G401 (cell line): ENCODE results near the gene ZFYVE28. TPM values are rescaled to one million over a fixed set of nuclear protein-coding genes. Genes with fewer than 3 reads are reported as not detected.
"Not testable (repeated sequence)": the region's sequence is repeated elsewhere in the genome, so short reads cannot be mapped to it uniquely, and the experiment has no call there.

Experiments
- DNase-seq: peaks from one replicate; pipeline ENCODE4 v3.0.0-alpha.2; 2015; ENCODE audit warnings: low spot score
- in situ Hi-C: cut with HindIII; loops from 2 replicates; pipeline ENCODE4 v1.10.0; 2016; ENCODE audit warnings: low sequenced_read_pairs, mixed read lengths
- total RNA-seq: library from RNA; depleted of rRNA; stranded (reverse); fragments of >200 nt; shearing (Covaris generic); gene quantifications from 2 replicates; pipeline ENCODE4 v1.2.3, GENCODE V29; 2014

ZFYVE28 gene
- total RNA-seq, 1 experiment from 2014 or later, result 11.4 TPM

DNA sequence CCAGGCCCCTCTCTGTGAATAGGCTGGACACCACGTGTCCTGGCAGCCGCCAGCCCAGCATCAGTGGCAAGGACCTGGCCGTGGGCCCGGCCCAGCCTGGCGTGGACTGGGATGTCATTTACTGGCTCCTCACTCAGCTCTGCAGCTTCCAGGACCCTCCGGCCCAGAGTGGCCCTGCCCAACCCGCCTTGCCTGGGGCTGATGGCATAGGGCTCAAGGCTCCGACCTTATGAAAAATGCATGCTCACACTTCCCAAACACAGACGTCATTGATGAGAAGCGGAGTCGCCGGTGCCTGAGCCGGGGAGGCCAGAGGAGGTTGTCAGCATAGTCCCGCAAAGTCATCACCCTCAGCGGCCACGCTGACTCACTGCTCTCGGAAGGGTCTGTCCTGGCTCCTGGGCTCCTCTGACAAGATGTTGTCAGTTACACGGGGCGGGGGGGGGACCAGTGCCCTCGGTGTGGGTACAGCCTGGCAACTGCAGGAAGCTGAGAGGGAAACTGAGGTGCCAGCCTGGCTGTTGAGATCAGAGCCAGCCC lies 14.6 kb upstream of the ZFYVE28 start:
- in situ Hi-C loops, result no loop called here
- DNase-seq, result peak; percentile 82

DNA sequence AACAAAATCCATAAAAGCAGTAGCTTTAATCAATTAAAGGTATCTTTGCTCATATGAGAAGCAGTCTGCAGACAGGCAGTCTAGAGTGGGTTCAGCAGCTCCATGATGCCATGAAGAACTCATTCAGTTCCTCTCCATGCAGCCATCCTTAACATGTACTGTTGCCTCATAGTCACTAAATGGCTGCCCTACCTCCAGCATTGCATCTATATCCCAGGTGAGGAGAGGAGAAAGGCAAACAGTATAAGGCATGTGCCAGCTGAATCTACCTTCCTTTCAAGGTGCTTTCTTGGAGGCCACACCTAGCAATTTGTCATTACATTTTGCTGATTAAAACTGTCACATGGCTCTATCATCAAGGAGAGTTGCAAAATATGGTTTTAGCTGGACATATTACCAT lies 13.6 kb upstream of the ZFYVE28 start:
- in situ Hi-C loops, result no loop called here
- no peak for DNase-seq

DNA sequence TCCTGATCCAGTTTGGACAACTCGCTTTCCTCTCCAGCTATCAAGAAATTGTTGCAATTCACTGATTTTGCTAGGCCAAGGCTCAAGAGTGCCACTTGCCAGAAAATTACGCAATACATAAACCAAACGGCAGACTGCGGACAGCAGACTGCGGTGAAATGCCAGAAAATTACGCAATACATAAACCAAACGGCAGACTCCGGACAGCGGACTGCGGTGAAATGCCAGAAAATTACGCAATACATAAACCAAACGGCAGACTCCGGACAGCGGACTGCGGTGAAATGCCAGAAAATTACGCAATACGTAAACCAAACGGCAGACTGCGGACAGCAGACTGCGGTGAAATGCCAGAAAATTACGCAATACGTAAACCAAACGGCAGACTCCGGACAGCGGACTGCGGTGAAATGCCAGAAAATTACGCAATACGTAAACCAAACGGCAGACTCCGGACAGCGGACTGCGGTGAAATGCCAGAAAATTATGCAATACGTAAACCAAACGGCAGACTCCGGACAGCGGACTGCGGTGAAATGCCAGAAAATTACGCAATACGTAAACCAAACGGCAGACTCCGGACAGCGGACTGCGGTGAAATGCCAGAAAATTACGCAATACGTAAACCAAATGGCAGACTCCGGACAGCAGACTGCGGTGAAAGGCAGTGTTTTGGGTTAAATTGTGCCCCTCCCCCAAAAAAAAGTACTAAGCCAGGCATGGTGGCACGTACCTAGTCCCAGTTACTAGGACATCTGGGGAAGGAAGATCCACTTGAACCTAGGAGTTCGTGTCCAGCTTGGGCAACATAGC lies 11.7 kb upstream of the ZFYVE28 start:
- in situ Hi-C loops, DNase-seq: not testable (repeated sequence)

DNA sequence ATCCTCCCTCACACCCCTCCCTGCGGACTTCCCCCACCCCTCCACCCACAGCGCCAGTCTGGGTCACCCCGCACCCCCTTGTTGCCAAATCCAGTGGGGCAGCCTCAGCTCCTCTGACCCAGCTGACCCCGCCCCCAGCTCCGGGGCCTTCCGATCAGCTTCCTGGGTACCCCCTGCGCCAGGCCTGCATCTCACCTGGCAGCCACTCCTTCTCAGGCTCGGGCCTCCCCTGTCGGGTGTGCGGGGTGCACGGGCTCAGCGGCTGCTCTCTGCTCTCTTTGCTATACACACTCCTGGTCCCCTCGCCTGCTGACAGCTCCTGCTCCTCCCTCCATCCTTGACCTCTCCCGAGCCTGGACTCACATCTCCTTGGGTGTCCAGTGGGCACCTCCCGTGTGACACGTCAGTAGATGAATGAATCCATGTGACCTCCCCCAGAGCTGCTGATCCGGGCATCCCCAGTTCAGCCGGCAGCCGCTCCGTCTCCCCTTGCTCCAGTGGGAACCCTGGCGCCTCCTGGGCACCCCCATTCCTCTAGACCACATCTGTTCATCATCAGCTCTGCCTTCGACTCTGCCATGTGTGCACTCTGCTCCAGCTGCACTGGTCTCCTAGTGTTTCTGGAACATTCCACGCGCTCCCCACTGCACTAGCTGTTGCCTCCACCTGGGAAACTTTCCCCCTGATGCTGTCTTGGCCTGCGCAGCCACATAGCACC lies 10.2 kb upstream of the ZFYVE28 start:
- no peak for DNase-seq
- in situ Hi-C loops, result no loop called here

DNA sequence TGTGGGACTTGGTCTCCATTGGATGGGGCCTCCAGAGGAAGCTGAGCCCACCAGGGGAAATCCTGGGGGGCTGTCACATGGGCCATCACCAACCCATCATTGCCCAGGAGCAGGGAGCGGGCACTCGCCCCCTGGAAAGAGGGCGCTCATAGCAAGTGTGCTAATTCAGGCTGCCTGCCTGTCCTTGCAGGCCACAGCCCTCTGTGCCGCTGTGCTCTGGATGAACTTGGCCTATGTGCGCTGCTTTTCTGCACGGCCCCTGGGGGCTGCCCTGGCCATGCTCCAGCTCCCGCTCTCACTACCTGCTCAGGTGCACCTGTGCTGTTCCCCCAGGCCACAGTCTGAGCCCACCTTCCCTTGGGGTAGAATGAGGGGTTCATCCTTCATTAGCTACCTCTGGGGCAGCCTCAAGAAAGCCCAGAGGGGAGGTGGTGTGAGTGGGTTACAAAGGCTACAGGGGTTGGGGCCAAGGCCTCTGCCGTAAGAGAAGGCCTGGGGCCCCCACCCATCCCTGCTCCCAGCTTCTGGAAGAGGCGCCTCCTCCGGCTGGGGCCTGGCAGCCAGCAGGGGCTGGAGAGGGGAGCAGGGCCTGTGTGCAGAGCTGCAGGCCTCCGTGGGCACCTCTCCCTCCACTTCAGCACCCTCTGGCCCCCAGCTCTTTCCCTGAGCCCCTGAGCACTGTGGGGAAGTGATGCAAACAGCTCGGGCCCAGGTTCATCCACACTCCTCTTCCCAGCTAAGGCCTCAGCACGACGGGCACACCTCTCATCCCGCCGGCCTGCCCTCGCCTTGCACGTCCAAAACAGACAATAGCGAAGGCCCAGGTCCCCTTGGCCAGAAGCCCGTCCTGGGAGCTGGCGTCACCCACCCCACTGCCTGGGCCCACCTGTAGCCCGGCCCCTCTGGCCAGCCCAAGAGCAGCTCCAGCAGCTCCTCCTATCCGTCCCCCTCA lies 9.2 kb upstream of the ZFYVE28 start:
- DNase-seq, result no peak
- in situ Hi-C loops, result no loop called here

DNA sequence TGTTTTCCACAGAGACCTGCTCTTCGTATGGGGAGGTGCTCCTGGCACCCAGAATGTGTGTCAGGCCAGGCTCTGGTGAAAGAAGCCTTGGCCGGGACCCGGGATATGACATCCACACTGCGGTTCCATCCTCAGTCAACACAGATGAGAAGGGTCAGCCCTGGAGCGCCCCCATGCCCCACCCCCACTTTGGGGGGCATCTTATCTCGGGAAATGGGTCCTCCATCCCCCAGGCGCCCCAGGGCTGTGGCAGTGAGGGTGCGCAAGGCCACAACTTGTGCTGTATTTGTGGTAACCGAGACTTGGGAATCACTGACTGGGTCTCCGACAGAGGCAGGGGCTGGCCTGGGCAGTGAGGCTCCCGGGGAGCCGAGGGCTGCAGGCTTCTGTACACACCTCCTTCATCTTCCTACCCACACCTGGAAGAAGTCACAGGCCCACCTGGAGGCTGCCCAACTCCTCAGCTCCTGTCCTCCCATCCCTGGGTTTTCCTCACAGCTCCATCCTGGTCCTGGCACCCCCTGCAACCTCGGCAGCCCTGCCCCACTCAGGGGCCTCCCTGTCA lies 8.3 kb upstream of the ZFYVE28 start:
- DNase-seq, result no peak
- in situ Hi-C loops, result no loop called here

DNA sequence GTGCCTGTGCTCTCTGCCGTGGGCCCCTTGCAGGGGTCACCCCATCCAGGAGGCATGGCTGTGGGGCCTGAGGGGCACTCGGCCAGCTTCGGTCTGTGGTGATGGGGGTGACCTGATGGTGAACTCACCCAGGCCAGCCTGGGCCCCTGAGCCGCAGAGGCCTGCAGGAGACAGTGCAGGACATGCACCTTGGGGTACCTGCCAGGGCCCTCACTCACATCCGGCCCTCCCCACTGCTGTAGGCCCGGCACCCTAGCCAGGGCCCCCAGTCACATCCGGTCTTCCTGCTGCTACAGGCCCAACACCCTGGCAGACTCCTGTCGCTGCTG lies 7.6 kb upstream of the ZFYVE28 start:
- in situ Hi-C loops, result no loop called here
- no peak for DNase-seq

DNA sequence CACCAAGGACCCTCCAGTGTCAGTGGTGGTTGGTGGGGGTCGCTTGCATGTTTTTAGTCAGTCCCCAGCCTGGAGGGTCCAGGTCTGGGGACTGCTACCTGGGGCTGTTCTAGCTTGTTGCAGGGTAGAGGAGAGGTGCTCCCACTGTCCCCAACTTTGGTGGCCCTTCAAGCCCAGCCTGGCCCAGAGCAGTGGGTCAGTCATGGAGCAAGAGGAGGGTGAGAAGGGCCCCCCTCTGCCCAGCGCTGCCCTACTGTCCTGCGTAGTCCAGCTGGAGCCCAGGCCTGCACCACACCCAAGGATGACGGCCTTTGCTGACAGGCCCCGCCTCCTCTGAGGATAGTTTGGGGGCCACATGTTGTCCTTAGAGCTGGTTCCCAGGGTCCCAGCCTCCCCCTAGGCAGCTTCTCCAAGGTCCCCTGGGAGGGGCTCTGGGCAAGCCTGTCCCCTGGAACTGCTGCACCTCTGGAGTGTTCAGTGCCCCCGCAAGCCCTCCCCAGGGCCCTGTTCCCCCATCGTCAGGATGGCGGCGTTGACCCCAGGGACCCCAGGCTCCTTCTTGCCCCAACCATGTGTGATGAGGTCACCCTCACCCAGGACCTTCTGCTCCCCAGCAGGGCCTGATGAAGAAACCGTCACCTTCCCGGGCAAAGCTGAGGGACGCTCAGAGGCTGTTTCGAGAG lies 7.1 kb upstream of the ZFYVE28 start:
- in situ Hi-C loops, result no loop called here
- no peak for DNase-seq

DNA sequence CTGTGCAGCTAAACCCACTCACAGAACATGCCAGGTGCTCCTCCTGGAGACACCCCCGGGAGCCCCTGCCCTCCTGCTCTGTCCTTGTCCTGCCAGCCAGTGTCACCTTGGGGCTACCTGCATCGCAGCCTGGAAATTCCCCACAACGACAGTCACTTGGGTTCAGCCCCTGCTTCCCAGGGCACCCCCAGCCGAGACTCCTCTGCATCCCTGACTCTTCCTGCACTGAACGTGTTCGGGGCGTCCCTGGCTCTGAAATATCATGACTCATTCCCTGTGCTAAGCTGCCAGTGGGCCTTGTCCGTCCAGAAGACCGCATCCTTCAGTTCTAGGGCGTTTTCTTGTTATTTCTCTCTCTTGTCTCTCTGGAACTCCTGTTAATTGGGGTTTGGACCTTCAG lies 6.1 kb upstream of the ZFYVE28 start:
- in situ Hi-C loops, result no loop called here
- peak; percentile 37 for DNase-seq

DNA sequence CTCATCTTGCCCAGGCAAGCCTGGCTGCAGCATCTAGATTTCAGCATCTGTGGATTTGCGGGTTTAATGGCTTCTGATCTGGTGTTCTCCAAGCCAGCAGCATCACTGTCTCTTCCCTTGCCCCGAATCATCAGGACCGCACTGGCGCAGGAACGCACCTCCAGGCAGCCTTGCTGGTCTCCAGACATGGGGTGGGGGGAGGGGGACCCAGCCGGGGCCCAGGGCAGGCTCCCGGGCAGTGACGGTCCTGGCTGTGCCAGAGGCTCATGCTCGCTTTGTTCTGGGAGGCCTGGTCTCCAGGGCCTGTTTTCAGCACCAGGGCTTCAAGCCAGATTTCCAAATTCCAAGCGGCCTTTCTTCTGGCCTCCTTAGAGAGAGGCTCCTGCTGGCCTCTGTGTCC lies 5.2 kb upstream of the ZFYVE28 start:
- no peak for DNase-seq
- in situ Hi-C loops, result no loop called here

DNA sequence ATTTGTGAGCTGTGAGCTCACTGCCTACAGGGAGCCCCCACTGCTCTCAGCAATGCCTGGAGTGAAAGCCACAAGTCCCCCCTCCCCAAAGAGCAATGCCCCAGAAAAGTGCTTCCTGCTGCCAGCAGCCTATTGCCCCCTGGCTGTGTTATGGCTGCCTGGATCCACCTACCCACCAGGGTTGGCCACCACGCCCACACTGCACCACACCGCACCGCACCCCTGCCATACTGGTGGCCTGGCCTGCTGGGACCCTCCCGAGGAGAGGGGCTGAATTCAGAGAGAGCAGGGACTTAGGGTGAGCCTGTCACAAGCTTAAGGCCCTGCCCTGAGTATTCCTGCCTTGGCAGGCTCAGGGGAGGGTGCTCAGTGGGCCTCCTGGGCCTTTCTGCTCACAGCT lies 4.6 kb upstream of the ZFYVE28 start:
- no peak for DNase-seq
- in situ Hi-C loops, result no loop called here

DNA sequence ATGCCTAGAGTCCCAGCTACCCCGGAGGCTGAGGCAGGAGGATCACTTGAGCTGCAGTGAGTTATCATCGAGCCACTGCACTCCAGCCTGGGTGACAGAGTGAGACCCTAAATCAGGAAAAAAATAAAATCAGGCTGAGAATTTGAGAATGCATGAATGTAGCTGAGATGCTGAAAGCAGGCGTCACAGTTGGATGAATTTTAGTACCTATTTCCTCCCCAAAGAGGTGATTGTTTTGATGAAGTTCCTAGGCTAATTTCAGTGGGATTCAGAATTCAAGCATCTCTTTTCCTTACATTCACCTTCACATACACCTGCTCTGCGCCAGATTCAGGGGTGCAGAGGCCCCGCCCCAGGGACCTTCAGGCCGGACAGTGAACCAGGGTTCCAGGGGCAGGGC lies 3.5 kb upstream of the ZFYVE28 start:
- DNase-seq, result no peak
- in situ Hi-C loops, result no loop called here

DNA sequence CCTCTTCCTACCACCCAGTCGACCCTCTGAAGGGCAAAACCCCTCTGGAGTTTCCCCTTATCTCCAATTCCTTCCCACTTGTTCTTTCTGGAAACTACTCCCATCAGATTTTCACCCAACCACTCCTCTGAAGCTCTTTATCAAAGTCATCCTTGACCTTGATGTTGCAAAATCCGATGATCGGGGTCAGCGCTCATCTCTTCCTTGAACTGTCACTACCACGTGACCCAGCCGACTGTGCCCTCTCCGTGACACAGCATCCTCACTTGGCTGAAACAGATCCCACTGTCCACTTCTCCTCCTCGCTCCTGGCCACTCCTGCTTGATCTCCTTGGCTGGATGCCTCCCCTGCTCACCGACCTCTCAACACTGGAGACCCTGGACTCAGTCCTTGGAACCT lies 1.4 kb upstream of the ZFYVE28 start:
- DNase-seq, result no peak
- in situ Hi-C loops, result no loop called here

DNA sequence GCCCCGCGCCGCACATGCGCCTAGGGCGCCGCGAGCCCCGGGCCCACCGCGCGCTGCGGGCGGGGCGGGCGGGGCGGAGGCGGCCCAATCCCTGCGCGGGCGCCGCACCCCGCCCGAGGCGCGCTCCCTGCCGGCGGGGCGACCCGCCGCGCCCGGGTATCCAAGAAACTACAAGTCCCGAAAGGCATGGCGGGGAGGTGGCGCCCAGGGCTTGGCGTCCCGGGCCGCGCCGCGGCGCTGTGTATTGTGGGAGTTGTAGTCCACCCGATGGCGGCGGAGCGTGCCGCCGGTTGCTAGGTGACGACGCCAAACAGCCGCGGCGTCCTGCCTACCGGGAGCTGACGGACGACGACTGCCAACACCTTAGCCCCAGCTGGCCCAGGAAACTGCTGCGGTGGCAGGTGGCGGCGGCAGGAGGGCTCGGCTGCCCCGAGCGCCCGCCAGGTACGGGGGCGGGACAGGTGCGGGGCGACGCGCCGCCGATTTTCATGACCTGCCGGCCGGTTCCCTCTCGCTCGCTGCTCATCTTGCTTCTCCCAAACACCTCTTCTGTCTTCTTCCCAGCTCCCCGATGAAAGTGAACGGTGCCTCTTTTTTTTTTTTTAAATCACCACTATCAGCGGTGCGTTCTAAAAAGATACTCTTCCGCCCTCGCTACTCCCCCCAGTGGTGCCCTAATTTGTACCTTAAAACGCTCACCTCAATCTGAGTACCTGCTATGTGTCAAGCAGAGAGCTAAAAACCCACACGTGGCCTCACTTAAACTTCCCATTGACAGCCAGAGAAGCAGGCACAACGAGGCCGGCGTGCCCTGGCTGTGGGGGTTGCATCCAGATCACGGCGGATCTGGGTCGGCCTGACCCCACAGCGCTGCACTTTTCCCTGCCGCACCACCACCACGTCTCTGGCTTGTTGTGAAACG lies 466 bp upstream of the ZFYVE28 start, which contains the start of gene CFAP99:
CFAP99 (plus strand) TSS at position 306 of the 922 bp plus-strand sequence.
- in situ Hi-C loops, result no loop called here
- DNase-seq, result peak; percentile 96

DNA sequence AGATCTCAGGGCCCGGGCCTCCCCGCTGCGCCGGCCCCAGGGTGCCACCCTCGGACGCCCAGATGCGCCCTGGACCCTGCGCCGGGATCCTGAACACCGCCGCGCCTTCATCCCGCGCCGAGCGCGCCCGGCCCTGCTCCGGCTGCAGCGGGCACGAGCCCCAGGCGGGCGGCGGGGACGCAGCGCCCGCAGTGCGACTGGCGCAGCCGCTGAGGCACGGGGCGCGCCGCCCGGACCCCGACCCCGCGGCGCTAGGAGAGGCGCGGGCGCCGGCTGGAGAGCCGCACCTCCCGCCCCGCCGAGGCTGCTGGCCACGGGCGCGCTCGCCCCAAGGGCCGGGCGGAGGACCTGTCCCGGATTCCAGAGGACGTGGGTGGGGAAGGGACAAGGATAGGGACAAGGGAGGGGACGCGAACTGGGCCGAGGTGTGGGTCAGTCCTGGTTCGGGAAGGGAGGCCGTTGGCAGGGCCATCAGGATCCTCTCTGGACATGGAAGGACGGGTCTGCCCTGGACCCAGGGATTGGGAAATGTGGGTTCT lies 1.1 kb downstream of the ZFYVE28 start:
- in situ Hi-C loops, result no loop called here
- no peak for DNase-seq

DNA sequence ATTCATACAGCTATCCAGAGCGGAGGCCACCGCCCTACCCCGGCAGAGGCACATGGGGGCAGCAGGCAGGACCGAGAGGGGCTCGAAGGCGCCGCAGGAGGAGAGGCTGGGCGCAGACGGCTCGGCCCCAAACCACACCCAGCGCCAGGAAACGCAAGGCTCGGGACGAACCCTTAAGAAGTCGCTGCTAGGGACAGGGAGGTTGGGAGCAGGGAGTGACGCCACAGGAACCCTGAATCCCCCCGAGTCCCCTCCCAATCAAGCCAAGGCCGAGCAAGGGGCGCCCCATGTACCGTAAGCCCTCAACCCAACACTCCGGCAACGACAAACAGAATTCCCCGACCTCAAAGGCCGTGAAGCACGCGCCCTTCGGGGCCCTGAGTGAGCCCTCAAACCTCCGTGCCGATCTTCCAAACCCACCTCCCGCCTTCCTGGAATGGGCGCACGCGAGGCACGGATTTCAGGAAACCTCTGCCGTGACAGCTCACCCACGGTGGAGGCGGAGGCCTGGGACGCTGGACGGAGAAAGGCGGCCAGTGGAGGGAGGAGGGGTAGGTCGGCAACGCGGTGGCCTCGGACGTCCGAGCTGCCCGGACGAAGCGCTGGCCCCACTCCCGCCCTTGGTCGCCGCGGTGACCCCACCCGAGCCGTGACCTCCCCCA lies 1.8 kb downstream of the ZFYVE28 start:
- in situ Hi-C loops, result no loop called here
- DNase-seq, result peak; percentile 54
